ENCODE measurements around the gene LRRC45.

Gene LRRC45

GRCh38 chr17:82020572-82021106, 2.5 kb upstream of the LRRC45 start:
- DNase-seq: no peak

GRCh38 chr17:82021107-82021899, 1.8 kb upstream of the LRRC45 start:
- peak; percentile 53 for DNase-seq

- no peak for DNase-seq
Measured at GRCh38 chr17:82021900-82022309, 1.2 kb upstream of the LRRC45 start.

- DNase-seq: no peak
Measured at GRCh38 chr17:82022310-82022980, 660 bp upstream of the LRRC45 start, which contains the start of gene CENPX. CENPX (minus strand) TSS chr17:82022878; CDS start chr17:82022861, 17 bp downstream.

- peak; percentile 53 for DNase-seq
Measured at GRCh38 chr17:82023447-82024241, 539 bp downstream of the LRRC45 start.

GRCh38 chr17:82024859-82025258, 1.8 kb downstream of the LRRC45 start:
- no peak for DNase-seq

- no peak for DNase-seq
Measured at GRCh38 chr17:82025401-82026107, 2.4 kb downstream of the LRRC45 start.

- DNase-seq: no peak
Measured at GRCh38 chr17:82028246-82028645, 5.1 kb downstream of the LRRC45 start.

GRCh38 chr17:82028966-82029365, 5.9 kb downstream of the LRRC45 start:
- DNase-seq: no peak

GRCh38 chr17:82029391-82029790, 6.3 kb downstream of the LRRC45 start:
- DNase-seq: no peak

GRCh38 chr17:82029990-82030469, 6.9 kb downstream of the LRRC45 start:
- no peak for DNase-seq

- peak; percentile 89 for DNase-seq
Measured at GRCh38 chr17:82030470-82031302, 7.6 kb downstream of the LRRC45 start.

- peak; percentile 73 for DNase-seq
Measured at GRCh38 chr17:82031303-82031884, 8.3 kb downstream of the LRRC45 start, which contains the start of gene RAC3. RAC3 (plus strand) TSS chr17:82031678; CDS start chr17:82031762, 84 bp downstream.

GRCh38 chr17:82031885-82032627, 9.0 kb downstream of the LRRC45 start:
- peak; percentile 65 for DNase-seq

GRCh38 chr17:82033359-82034085, 10.4 kb downstream of the LRRC45 start:
- no peak for DNase-seq

- no peak for DNase-seq
Measured at GRCh38 chr17:82034371-82035011, 11.4 kb downstream of the LRRC45 start.

GRCh38 chr17:82035488-82035887, 12.4 kb downstream of the LRRC45 start:
- no peak for DNase-seq

GRCh38 chr17:82035956-82036633, 13.0 kb downstream of the LRRC45 start:
- DNase-seq: no peak

All from NCI-H345 (cell line).